Neural progenitor cell (in vitro differentiated cells): ENCODE measurements around the gene C3orf52.

Experiments used
- EZH2 ChIP-seq: fragments of 200-600 bp; sonication (generic); IDR thresholded peaks from 2 replicates; pipeline ENCODE4 v1.6.1; 2017; ENCODE audit warnings: antibody characterized with exemption, mild to moderate bottlenecking, moderate library complexity
- TF ChIP-seq, protein P1 (sequence below): fragments of 200-600 bp; sonication (generic); IDR thresholded peaks from 2 replicates; pipeline ENCODE4 v1.5.1; 2017; ENCODE audit warnings: antibody characterized with exemption, mild to moderate bottlenecking

DNA sequence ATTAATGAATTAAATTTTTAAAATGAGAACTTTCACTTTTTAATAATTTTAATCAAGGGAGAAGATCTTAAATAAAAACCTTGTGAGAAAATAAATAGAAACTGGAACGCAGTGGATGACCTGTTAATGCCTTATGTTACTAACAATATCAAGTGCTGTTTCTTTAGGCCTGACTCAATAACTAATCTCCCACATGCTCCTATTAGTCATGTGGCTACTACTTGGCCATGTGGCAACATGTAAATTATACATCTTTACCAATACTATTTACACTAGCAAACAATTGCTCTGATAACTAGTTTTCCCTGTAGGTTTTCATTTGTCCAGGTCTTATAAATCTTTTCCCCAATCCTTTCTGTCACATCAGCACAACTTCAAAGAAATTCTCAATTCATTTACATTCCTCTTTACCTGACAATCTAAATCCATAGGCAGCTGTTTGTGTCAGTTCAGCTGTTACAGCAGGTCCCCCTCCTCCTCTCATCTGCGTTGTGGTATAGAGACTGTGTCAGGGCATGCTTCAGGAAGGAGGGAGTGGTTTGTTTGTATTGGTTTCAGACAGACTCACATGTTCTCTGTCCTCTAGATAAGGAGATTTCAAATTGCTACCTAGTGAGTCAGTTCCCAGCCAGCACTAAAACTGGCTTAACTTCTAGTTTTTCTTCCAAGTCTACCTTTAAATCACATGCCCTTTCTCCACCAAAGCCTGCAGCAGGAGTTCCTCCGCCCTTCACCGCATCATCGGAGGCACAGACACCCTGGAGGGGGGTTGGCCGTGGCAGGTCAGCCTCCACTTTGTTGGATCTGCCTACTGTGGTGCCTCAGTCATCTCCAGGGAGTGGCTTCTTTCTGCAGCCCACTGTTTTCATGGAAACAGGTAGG is 11.3 kb upstream of the C3orf52 start:
- TF ChIP-seq, protein P1, sequence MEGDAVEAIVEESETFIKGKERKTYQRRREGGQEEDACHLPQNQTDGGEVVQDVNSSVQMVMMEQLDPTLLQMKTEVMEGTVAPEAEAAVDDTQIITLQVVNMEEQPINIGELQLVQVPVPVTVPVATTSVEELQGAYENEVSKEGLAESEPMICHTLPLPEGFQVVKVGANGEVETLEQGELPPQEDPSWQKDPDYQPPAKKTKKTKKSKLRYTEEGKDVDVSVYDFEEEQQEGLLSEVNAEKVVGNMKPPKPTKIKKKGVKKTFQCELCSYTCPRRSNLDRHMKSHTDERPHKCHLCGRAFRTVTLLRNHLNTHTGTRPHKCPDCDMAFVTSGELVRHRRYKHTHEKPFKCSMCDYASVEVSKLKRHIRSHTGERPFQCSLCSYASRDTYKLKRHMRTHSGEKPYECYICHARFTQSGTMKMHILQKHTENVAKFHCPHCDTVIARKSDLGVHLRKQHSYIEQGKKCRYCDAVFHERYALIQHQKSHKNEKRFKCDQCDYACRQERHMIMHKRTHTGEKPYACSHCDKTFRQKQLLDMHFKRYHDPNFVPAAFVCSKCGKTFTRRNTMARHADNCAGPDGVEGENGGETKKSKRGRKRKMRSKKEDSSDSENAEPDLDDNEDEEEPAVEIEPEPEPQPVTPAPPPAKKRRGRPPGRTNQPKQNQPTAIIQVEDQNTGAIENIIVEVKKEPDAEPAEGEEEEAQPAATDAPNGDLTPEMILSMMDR: no peak
- no peak for TF ChIP-seq EZH2
